CD4-positive, alpha-beta T cell treated with Interleukin-6 at 100 ng/mL for 8 hours (primary cell): ENCODE results near the gene LRCH2.

Experiments
- DNase-seq: peaks from one replicate; pipeline ENCODE4 v3.0.0-alpha.2; 2020; ENCODE audit warnings: mixed read lengths, low spot score

LRCH2 gene

GRCh38 chrX:115204040-115204439 is 29.9 kb downstream of the LRCH2 start:
- no peak for DNase-seq

- no peak for DNase-seq
Measured at GRCh38 chrX:115192244-115192700, 41.6 kb downstream of the LRCH2 start.

GRCh38 chrX:115191490-115192243 is 42.2 kb downstream of the LRCH2 start:
- no peak for DNase-seq

- no peak for DNase-seq
Measured at GRCh38 chrX:115190636-115191489, 43.0 kb downstream of the LRCH2 start.

GRCh38 chrX:115189646-115190635 is 44.0 kb downstream of the LRCH2 start:
- DNase-seq: no peak

GRCh38 chrX:115189110-115189509 is 44.8 kb downstream of the LRCH2 start, which contains the start of gene RBMXL3:
Gene RBMXL3, plus strand, starts transcription at chrX:115189410. Its CDS starts 32 bp downstream, at chrX:115189442.
- no peak for DNase-seq

- DNase-seq: no peak
Measured at GRCh38 chrX:115183980-115184379, 49.9 kb downstream of the LRCH2 start.

- DNase-seq: no peak
Measured at GRCh38 chrX:115178473-115178872, 55.4 kb downstream of the LRCH2 start.

- DNase-seq: no peak
Measured at GRCh38 chrX:115177932-115178331, 56.0 kb downstream of the LRCH2 start.

- no peak for DNase-seq
Measured at GRCh38 chrX:115174548-115174947, 59.3 kb downstream of the LRCH2 start.

- no peak for DNase-seq
Measured at GRCh38 chrX:115173181-115173580, 60.7 kb downstream of the LRCH2 start.

GRCh38 chrX:115147220-115147619 is 86.7 kb downstream of the LRCH2 start:
- no peak for DNase-seq

GRCh38 chrX:115142057-115142456 is 91.8 kb downstream of the LRCH2 start:
- no peak for DNase-seq

- DNase-seq: no peak
Measured at GRCh38 chrX:115138040-115138439, 95.9 kb downstream of the LRCH2 start.

- DNase-seq: no peak
Measured at GRCh38 chrX:115134382-115134781, 99.5 kb downstream of the LRCH2 start.

GRCh38 chrX:115112411-115112810 is 121.5 kb downstream of the LRCH2 start:
- no peak for DNase-seq

GRCh38 chrX:115098897-115099296 is 135.0 kb downstream of the LRCH2 start:
- no peak for DNase-seq

- DNase-seq: no peak
Measured at GRCh38 chrX:115093191-115093590, 140.7 kb downstream of the LRCH2 start.

GRCh38 chrX:115089419-115089818 is 144.5 kb downstream of the LRCH2 start:
- DNase-seq: no peak

- DNase-seq: no peak
Measured at GRCh38 chrX:115068896-115069295, 165.0 kb downstream of the LRCH2 start.

GRCh38 chrX:115067812-115068211 is 166.1 kb downstream of the LRCH2 start:
- no peak for DNase-seq

- no peak for DNase-seq
Measured at GRCh38 chrX:115065304-115065703, 168.6 kb downstream of the LRCH2 start.
